Measurements from ENCODE around the gene S1PR5. TPM values are rescaled to one million over a fixed set of nuclear protein-coding genes. Genes with fewer than 3 reads are reported as not detected.
"Not testable (repeated sequence)": the region's sequence is repeated elsewhere in the genome, so short reads cannot be mapped to it uniquely, and the experiment has no call there.

S1PR5 gene
- polyA plus RNA-seq (ENCODE audit: insufficient read length in 3 of 3): 1 to 10 TPM; 1.2 to 1.4 (median 1.2) TPM
- long read RNA-seq, donor 1, partial matches to known transcripts: 0 of 2 reads
- long read RNA-seq, donor 1, other reads (novel, unspliced or antisense): 0 of 2 reads
- long read RNA-seq, donor 2: 0 reads
- long read RNA-seq, donor 3: 0 reads
- long read RNA-seq, donor 4, partial matches to known transcripts: 0 of 3 reads
- long read RNA-seq, donor 4, other reads (novel, unspliced or antisense): 0 of 3 reads
- long read RNA-seq, donor 5: 0 reads
- long read RNA-seq, donor 6: 0 reads
- long read RNA-seq, donor 7: 0 reads
- long read RNA-seq, donor 8: 0 reads
- long read RNA-seq, donor 9, partial matches to known transcripts: 0 of 1 reads
- long read RNA-seq, donor 9, other reads (novel, unspliced or antisense): 0 of 1 reads
- long read RNA-seq, donor 10: 0 reads
- long read RNA-seq, donor 11: 0 reads
- long read RNA-seq, donor 12: 0 reads
- long read RNA-seq, donor 13, partial matches to known transcripts: 0 of 1 reads
- long read RNA-seq, donor 13, other reads (novel, unspliced or antisense): 0 of 1 reads
- long read RNA-seq, donor 14: 0 reads
- long read RNA-seq, donor 15: 0 reads
- long read RNA-seq, donor 16, partial matches to known transcripts: 0 of 2 reads
- long read RNA-seq, donor 16, other reads (novel, unspliced or antisense): 0 of 2 reads

GRCh38 chr19:10517361-10517759 is at the start of gene S1PR5:
Gene S1PR5 (minus strand): TSS chr19:10517447. CDS start chr19:10515011, 2,436 bp downstream.
- DNase-seq: no peak

GRCh38 chr19:10566658-10567410 is 49.6 kb upstream of the S1PR5 start:
- DNase-seq: no peak

- no peak for DNase-seq
Measured at GRCh38 chr19:10566408-10566657, 49.1 kb upstream of the S1PR5 start.

GRCh38 chr19:10565567-10566407 is 48.5 kb upstream of the S1PR5 start, which contains the start of gene KRI1:
Gene KRI1 (minus strand): TSS chr19:10566010. CDS start chr19:10565999, 11 bp downstream.
- peak; percentile 96 for DNase-seq

GRCh38 chr19:10565028-10565566 is 47.9 kb upstream of the S1PR5 start:
- no peak for DNase-seq

- DNase-seq: no peak
Measured at GRCh38 chr19:10562609-10563008, 45.4 kb upstream of the S1PR5 start.

GRCh38 chr19:10560154-10560553 is 42.9 kb upstream of the S1PR5 start:
- DNase-seq: no peak

GRCh38 chr19:10557603-10558197 is 40.5 kb upstream of the S1PR5 start:
- no peak for DNase-seq

GRCh38 chr19:10555610-10555973 is 38.3 kb upstream of the S1PR5 start:
- no peak for DNase-seq

GRCh38 chr19:10554760-10555609 is 37.7 kb upstream of the S1PR5 start:
- no peak for DNase-seq

GRCh38 chr19:10553943-10554381 is 36.7 kb upstream of the S1PR5 start:
- DNase-seq: no peak

GRCh38 chr19:10553087-10553667 is 35.9 kb upstream of the S1PR5 start:
- DNase-seq: no peak

GRCh38 chr19:10552510-10553053 is 35.3 kb upstream of the S1PR5 start:
- DNase-seq: no peak

GRCh38 chr19:10551698-10552301 is 34.6 kb upstream of the S1PR5 start:
- no peak for DNase-seq

- not testable (repeated sequence) for DNase-seq
Measured at GRCh38 chr19:10551006-10551405, 33.8 kb upstream of the S1PR5 start.

- DNase-seq: no peak
Measured at GRCh38 chr19:10550336-10550735, 33.1 kb upstream of the S1PR5 start.

GRCh38 chr19:10549733-10550132 is 32.5 kb upstream of the S1PR5 start:
- no peak for DNase-seq

GRCh38 chr19:10548746-10549276 is 31.6 kb upstream of the S1PR5 start:
- DNase-seq: no peak

- DNase-seq: no peak
Measured at GRCh38 chr19:10546817-10547216, 29.6 kb upstream of the S1PR5 start.
